ENCODE results near the gene KCNQ1.

The KCNQ1 gene

DNA sequence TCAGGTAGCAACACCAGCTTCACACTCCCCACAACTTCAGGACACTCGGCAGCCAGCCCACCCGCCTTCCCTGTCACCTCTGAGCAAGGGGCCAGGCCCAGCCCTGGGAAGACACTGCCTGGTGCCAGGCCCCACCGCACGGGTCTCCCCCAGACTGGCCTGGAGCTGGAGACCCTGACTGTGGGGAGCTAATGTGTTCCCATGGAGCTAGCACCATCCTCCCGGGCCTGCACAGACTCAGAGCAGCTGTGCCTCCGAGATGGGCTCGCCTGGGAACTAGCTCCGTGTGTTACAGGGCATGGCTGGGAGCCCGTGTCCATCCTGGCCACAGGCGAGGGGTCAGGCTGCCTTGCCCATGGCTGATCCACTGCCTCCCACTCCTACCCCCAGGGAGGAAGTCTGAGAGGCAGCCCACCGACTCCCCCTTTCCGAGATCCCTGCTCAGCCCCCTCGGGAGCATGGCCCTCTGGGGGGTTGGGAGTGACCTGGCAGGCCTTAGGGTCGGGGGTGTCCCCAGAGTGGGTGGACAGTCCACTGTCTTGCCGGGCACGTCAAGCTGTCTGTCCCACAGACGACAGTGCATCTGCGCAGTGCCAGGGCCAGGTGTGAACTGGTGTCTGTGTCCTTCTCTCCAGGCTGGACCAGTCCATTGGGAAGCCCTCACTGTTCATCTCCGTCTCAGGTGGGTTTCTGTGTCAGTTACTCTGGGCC lies 331.7 kb downstream of the KCNQ1 start:
- DNase-seq: no peak

DNA sequence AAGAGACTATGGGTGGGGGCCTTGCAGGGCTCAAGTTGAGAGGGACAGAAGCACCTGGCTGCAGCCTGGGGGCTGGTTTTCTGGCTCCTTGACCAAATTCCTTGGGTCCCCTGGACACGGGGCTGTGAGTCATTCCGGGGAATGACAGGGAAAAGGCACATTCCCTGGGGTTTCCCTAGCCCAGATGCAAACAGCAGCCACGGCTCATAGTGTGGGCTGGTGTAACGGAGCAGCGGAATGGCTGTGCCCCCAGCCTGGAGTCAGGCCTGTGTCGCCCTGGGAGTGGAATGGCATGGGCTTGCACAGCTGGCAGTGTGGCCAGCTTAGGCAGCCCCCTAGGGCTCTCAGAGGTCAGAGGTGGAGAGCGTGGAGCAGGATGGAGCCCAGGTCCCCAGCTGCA lies 332.6 kb downstream of the KCNQ1 start:
- no peak for DNase-seq

DNA sequence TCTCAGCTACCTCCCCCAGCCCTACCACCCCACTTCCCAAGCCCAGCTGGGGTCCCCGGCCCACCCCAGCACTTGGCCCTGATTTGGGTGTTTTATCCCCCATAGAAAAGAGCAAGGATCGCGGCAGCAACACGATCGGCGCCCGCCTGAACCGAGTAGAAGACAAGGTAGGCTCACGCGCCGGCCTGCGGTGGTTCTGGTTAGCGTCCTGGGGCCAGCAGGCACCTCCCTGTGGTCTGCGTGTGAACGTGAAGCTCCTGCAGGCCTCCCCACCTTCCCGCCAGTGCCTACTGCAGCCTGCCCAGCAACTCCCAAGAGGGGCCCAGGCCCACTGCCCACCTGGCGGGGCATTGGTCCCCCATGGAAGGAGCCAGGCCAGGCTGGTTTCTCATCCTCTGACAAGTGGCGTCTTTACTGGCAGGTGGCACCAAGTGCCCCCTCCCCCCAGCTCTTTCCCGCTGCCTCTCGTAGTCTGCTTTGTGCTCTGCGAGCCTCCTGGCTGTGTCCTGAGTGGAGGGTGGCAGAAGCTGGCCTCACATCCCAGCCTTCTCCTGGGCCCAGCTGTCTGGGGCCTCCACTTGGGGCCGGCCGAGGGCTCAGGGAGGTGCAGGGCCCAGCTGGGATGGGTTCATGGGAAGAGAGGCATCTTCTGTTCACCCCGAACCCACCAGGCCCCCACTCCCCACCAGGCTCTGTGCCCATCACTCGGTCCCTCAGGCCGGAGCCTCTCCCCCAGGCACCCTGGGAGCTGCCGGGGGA lies 333.2 kb downstream of the KCNQ1 start:
- DNase-seq: peak; percentile 73

DNA sequence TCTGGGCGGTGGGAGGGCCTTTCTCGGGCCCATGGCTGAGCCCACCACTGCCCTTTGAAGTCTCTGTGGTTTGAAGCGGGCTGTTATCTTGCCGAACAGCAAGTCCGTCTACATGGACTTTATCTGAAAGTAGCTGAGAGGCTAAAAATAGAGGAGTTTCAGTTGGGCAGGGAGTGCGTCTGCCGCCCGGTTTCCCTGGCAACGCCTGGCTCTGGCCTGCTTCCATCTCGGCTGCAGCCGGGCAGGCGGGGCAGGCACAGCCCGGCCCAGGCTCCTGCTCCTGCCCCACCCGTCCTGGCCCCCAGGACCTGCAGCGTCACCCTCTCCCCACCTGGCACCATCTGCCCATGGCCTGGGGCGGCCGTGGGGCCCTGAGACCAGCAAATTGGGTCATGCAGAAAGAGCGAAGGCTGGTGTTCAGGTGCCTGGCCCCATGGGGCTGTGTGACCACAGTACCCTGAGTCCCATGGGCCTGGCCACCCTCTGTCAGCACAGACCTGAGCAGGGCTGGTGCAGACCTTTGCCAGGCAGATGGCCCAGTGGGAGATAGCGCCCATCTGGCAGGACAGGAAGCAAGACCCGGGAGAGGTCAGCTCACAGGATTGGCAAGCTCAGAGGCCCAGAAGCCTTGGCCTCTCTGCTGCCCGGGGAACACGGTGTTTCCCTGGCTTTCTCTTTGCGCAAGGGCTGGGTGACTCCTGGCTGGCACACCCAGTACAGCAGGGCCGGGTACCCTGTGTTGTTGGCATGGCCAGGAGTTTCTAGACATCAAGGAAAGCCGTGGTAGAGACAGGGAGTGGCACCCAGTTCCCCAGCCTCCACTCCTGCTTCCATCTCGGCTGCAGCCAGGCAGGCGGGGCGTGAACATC lies 334.1 kb downstream of the KCNQ1 start:
- peak; percentile 99 for DNase-seq

DNA sequence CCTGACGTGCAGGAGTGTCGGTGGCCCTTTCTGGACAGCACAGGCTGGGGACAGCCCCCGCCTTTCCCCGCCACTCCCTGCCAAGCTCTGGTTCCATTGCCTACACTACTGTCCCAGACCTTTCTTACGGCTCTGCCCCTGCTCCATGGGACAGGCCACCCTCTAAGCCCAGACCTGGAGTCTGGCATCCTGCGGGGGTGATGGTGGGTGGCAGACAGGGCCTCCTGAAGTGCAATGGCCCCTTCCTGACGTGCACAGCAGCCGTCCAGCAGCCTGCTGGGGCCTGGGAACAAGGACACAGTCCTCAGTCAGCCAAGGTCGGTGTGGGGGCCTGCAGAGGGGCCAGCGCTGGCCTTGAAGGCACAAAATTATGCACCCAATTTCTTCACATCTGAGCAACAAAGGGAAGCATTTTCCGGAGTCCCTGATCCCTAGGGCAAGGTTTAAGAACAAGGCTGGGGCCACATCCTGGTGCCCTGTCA lies 334.7 kb downstream of the KCNQ1 start:
- DNase-seq: peak; percentile 33

DNA sequence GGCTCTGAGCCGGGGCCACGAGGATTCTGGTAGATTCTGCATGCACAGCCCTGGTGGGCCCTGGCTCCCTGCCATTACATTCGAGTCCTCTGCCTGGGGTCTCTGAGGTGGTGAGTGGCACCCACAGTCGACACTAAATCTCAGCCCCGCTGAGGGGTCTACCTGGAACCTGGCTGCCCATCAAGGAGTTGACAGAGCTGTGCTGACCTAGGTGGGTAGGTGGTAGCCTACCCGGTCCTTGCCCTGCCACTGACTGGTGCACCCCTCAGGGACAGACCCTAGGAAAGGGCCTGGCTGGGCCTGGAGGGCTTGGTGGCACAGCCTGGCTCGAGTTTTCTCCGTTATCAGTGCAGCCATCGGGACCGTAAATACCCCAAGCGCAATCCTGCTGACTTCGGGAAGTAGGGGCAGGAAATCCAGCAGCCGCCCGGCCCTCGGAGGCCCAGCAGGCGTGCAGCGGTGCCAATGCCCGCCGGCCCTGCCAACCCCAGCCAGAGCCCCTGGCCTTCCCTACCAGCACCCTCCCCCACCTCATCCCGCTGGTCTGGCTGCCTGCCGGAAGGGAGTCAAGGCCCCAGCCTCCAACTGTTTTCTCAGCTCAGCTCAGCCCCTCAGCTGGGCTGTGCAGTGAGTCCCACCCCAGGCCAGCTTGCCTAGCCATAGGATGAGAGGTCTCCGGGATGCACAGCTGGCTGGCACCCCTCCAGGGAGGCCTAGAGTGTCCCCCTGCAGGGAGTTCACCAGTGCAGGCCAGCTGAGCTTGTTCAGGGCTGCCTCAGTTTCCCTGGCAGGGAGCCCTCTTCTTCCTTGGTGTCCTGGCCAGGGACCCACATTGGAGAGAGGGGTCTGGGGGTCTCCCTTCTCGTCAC lies 335.4 kb downstream of the KCNQ1 start:
- peak; percentile 54 for DNase-seq

DNA sequence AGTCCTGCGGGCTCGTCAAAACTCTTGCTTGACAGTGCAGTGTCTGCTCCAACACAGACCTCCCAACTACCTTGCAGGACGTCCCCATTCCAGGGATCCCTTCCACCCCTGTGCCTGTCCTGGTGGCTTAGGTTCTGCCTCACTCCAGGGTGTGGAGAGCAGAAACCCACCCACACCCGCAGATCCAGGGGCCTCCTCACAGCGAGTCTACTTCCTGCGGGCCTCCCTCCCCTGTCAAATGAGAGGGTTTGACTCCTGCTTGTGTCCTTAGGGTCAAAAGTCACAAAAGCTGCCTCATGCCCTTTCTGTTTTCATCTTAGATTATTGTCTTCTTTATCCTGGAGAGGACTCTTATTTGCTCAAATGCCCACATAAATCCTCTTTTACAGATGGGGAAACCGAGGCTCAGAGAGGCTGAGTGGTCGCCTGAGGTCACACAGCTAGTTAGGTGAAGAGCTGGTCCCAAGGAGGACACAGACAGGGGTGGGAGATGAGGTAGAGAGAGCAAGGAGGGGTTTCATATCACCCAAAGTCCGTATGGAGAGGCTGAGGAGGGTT lies 336.1 kb downstream of the KCNQ1 start:
- DNase-seq: no peak

DNA sequence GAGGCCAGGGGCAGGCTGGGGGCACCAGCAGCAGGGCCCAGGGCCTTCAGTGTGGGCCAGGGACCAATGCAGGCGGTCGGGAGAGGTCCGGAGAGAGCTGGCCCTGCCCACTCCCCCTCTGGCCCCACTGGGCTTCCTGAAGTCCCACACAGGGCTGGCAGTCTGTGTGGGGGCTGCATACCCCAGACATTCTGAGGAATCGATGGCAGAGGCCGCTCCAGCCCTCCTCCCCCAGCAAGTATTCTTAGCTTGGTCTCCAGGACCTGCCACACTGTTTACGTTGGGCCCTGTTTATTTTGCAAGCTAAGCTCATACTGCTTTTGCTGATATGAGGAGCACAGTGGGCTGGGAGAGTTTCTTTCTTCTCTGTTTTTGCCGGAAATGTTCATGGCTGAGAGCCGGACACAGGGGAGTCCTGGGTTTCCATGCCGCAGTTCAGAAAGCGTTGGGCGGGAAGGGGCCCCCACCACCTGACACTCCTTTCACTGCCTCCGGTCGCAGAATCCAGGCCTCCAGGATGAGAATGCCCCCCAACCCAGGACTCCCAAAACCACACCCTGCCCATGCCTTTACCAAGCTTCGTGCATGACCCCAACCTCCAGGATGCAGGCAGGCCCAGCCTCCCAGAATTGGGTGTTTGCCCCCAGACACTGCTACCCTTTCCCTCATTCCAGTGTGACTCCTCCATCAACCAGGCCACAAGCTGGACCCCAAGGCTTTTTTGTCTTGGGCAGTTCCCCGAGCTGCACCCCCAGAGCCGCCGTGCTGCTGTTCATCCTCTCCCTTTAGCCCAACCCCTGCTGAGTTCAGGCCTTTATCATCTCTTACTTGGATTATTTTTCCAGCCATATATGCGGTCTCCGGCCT lies 336.8 kb downstream of the KCNQ1 start:
- peak; percentile 52 for DNase-seq

DNA sequence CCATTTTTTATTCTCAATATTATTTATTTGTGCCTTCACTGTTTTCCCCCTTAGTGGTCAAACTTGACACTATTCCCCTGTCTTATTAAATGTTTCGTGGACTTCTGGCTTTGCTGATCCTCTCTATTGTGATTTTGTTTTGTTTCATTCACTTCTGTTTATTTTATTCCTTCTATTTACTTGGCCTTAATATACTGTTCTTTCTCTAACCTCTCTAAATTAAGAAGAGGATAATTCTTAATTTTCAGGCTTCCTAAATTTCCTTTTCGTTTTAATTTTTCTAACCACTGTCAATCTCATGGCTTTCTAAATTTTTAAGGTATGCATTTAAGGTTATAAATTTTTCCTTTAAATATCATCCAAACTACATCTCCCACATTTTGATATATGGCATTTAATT lies 338.0 kb downstream of the KCNQ1 start:
- no peak for DNase-seq

DNA sequence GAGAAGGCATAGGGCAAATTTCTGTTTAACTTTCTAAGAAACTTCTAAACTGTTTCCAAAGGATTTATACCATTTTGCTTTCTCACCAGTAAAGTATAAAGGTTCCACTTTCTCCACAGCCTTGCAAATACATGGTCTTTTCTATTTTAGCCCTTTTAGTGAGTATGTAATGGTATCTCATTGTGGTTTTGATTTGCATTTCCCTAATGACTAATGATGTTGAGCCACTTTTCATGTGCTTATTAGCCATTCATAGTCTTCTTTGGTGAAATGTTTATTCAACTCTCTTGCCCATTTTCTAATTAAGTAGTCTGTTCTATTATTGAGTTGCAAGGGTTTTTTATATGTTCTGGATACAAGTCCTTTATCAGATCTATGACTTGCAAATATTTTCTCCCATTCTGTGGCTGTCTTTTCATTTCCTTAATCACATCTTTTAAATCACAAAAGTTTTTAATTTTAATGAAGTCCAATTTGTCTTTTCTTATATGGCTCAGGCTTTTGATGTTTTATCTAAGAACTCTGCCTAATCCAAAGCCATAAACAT lies 338.8 kb downstream of the KCNQ1 start:
- DNase-seq: peak; percentile 25

DNA sequence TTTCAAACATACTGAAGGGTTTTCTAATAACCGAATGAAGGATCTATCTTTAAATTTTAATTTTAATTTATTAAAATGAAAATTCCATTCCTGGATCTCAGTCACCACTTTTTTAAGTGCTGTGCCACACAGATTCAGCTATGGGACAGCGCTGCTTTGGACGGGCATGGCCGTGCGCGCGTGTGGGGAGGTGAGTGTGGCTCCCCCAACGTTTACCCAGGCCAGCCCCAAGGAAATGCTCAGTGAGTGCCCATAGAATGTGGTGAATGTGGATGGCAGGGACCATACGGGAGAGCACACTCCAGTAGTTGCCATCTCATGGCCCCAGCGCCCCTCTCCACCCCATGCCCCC lies 343.0 kb downstream of the KCNQ1 start:
- no peak for DNase-seq

DNA sequence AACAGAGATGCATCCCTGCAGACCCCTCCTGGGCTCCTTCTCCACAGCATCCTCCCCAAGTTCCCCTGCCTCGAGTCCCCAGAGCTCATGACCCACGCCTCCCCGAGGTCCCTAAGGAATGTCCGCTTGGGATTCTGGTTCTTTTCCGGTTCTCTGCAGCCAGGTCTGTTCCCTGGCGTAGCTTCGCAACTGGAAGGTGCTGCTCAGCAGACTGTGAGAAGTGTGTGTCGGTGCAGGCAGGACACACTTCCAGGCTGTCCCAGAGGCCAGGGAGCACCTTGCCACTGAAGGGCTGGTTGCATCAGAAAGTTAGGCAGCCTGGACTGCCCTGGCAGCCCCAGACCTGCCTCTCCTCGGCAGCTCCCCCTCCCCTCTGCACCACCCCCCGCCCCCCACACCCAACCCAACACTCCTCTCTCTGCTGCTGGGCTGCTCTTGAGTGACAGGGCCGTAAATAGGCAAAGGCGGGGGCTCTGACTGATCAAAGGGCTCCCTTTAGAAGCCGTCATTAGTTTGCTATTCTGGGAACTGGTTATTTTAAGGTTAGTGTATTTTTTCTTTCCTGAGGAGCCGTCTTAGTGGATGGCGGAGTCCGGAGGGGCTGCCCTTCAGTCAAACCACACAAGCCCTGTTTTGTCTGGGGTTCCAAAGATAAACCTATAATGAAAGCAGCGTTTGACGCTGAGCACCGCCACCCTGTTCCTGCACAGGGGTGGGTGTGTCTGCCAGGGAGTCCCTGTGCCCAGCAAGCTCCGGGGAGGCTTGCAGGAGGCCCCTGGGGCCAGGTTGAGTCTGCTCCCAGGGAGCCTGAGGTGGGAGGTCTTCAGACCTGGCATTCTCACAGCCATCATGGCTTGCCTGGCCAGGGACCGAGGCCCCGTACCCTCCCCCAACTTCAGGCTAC lies 343.6 kb downstream of the KCNQ1 start:
- peak; percentile 81 for DNase-seq

DNA sequence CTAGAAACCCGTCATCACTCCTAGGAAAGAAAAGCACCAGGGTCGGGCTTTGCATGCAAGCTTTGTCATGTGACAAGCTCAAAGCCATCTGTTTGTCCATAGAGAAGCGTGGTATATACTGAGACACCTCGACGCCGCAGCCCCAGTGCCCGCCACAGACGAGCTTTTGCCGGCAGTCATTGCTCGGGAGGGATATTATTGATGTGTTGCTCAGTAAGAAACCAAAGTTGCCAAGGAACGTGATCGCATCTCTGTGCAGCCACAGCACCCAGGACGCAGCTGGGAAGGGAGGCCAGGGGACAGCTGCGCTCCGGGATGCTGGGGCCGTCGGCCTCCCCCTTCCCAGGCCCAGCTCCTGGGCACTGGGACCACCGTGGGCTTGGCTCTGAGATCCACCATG lies 344.5 kb downstream of the KCNQ1 start:
- no peak for DNase-seq

DNA sequence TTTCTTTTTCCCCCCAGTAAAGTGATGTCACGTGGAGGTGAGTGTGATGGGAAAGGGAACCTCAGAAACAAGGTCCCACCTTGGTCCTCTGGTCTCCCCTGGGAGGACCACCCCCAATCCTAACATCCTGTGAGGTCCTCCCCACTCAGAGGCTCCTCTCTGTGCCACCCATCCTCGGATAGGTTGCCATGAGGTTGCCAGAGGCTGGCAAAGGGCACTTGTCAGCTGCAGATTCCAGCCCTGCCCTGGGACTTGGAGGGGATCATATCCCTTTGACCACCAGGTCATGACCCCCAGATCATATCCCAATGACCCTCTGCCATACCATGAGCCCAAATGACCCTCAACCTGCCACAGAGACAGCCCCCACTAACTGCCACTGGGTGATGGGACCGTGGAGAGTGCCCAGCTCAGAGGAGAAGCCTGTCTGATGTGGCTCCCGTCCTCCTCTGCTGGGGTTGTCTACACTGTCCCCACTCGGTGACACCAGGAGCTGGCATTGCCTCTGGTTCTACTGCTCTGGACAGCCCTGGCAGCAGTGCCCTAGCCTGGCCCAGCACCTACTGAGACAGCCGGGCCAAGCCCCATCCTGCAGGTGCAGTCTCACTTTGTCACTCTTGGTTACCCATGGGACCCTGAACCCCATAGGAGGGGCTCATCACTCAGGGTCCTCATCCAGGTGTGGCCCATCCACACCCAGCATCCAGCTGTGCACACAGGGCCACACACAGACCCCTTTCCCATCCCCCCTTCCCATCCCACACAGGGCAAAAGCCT lies 345.2 kb downstream of the KCNQ1 start:
- no peak for DNase-seq

DNA sequence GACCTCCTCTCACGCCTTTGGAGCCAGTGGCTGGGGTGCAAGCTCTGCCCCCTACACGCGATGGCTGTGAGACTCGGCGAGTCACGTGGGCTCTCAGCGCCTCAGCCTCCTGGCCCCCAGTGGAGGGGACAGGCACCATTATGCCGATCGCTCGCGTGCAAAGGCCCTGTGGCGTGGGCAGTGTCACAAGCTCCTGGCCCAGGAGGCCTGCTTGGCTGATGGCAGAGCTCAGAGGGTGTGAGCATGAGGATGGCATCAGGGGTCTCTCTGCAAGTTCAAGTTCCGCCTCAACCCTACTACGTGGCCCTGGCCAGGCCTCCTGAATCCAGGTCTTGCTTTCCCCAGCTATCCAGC lies 345.7 kb downstream of the KCNQ1 start:
- no peak for DNase-seq

DNA sequence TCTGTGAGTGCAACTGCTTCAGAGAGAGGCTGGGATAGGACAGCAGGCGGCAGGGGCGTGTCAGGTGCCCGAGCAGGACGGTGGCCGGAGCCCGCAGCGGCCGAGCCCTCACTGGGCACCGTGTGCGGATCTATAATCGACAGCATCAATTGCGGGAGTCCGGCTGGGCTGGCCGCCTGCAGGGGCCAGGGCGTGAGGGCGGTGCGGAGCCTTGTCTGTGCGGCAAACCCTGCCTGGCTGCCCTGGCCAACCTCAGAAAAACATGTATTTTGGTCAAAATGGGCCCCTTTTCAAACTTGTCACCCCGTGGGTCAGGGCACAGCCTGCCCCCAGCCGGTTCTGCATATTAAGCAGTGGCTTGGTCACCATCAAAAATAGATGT lies 346.3 kb downstream of the KCNQ1 start:
- DNase-seq: no peak

DNA sequence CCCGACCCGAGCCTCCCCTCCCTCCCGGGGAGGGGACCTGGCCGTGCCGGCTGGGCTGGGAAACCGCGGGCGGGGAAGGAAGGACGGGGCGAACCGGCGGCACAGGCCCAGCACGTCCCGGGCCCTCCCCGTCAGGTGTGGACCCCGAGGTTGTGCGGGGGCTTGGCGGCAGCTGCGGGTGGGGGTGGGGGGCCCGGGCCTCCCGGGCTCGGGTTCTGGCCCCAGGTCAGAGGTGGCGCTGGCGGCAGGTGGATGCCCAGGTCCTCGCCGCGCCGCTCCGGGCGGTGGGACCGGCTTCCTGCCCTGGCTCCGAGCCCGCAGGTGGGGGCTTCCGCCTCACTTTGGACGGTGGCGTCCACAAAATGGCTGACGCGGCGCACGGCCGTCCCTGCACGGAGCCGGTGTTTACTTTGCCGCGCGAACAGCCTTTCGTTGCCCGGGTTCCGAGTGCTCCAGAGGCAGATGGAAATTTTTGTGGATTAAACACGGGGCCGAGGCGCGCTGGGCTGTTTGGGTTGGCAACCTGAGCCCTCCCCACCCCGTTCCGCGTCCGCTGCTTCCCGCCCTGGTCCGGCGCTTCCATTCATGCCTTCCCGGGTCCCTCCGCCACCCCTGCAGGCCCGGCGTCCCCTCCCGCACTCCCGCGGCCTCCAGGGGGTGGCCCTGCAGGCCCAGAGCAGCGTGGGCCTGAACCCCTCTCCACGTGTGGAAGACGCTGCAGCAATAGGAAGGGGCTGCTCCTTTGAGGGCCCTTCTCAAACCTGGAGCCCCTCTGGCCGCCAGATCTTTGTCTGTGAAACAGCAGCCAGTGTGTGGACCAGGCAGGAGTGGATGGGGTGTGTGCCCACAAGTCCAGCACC lies 346.9 kb downstream of the KCNQ1 start:
- DNase-seq: no peak

Measured in hematopoietic multipotent progenitor cell treated with erythropoietin and hydrocortisone succinate and interleukin-3 and kit ligand, for 6 days (in vitro differentiated cells).